ENCODE measurements around the gene LRFN2. TPM values are rescaled to one million over a fixed set of nuclear protein-coding genes. Genes with fewer than 3 reads are reported as not detected.
A peak's percentile ranks its signal among the peaks of the same experiment; 100 is the strongest.

LRFN2 gene
- total RNA-seq, 3 donors from 2014 or later (not counting 1 experiment from before 2014, with no cell fraction given): 3.0 to 3.6 (median 3.5) TPM

DNA sequence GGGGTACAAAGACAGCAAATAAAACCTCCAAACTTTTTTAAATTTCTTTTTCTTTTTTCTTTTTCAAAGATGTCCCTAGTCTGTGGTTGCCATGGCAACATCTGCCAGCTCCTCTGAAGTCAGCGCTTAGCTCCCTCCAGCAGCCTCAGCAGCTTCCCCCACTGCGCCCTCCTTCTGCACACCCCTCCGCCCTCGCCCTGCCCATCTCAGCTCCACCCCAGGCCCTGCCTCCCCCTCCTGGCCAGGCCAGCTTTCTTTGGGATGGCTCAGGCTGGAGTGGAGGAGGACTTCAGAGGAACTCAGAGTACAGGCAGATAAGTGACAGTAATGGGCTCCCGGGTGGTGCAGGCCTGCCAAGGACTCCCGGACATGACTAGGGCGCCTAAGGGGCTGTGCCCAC lies 104.6 kb downstream of the LRFN2 start:
- intact Hi-C loops (cut with micrococcal nuclease): no loop called here
- TF ChIP-seq CTCF (IDR thresholded peaks at IDR 0.05): no peak
- Histone ChIP-seq H3K4me3 (ENCODE audit: low read length) (no peak overlapping the region), H3K27me3 (ENCODE audit: control insufficient read depth, insufficient read depth, low read length) (no peaks in the 10 kb centered on the region), H3K4me1 (ENCODE audit: control insufficient read depth, insufficient read depth, low read length) (peaks cover 19% of the 10 kb centered on the region), H3K36me3 (ENCODE audit: control insufficient read depth, insufficient read depth, low read length) (no peaks in the 10 kb centered on the region), H3K9me3 (ENCODE audit: control insufficient read depth, insufficient read depth, low read length) (no peaks in the 10 kb centered on the region), H3K27ac (ENCODE audit: low read length) (no peak overlapping the region)
- H3K9me3 Mint-ChIP-seq: no peaks in the 10 kb centered on the region
- H3K36me3 Mint-ChIP-seq: no peaks in the 10 kb centered on the region
- peak overlapping the region in 1 of 2 donors; percentile 84 for H3K27ac Mint-ChIP-seq
- DNase-seq: peak in 1 of 2 donors; percentile 25
- H3K27me3 Mint-ChIP-seq (ENCODE audit: low read depth in 2 of 2): peaks cover 8 to 11% of the 10 kb centered on the region in 2 donors
- no peak for ATAC-seq
- peaks cover 22 to 49% of the 10 kb centered on the region in 2 donors for H3K4me1 Mint-ChIP-seq
- no peak overlapping the region for H3K4me3 Mint-ChIP-seq
- WGBS (ENCODE audit: insufficient coverage): 82% methylated on average over 5 of the region's 7 CpGs

GRCh38 chr6:40480678-40481077 lies 106.5 kb downstream of the LRFN2 start:
- H3K36me3 ChIP-seq (ENCODE audit: control insufficient read depth, insufficient read depth, low read length): no peaks in the 10 kb centered on the region
- Mint-ChIP-seq H3K4me3 (no peak overlapping the region), H3K27ac (no peak overlapping the region), H3K36me3 (no peaks in the 10 kb centered on the region), H3K27me3 (ENCODE audit: low read depth in 2 of 2) (peaks cover 6 to 8% of the 10 kb centered on the region in 2 donors), H3K4me1 (peaks cover 37 to 53% of the 10 kb centered on the region in 2 donors), H3K9me3 (no peaks in the 10 kb centered on the region)
- WGBS (ENCODE audit: insufficient coverage): 100% methylated on average over 2 of the region's 2 CpGs
- H3K9me3 ChIP-seq (ENCODE audit: control insufficient read depth, insufficient read depth, low read length): no peaks in the 10 kb centered on the region
- ATAC-seq (no peak), DNase-seq (no peak)
- no peaks in the 10 kb centered on the region for H3K27me3 ChIP-seq (ENCODE audit: control insufficient read depth, insufficient read depth, low read length)
- no peak overlapping the region for H3K4me3 ChIP-seq (ENCODE audit: low read length)
- intact Hi-C loops (cut with micrococcal nuclease): no loop called here
- peaks cover 26% of the 10 kb centered on the region for H3K4me1 ChIP-seq (ENCODE audit: control insufficient read depth, insufficient read depth, low read length)
- TF ChIP-seq CTCF (IDR thresholded peaks at IDR 0.05): no peak
- H3K27ac ChIP-seq (ENCODE audit: low read length): no peak overlapping the region

DNA sequence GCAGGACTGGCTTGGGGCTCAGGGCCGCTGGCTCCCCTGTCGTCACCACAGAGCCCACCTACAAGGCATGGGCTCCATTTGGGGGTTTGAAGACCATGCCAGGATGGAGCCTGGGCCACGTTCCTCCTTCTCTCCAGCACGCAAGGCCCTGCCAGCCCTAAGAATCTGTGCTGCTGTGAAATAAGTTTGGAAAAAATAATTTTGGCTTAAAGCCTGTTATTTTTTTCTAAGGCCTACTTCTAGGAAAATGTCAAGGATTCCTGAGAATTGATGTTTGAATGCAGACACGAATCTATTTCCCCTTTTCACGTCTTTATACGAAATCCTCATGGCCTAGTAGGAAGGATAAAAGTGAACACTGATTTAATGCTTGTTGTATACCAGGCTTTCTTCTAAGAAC lies 107.5 kb downstream of the LRFN2 start:
- Histone ChIP-seq H3K4me3 (ENCODE audit: low read length) (no peak overlapping the region), H3K27me3 (ENCODE audit: control insufficient read depth, insufficient read depth, low read length) (no peaks in the 10 kb centered on the region), H3K27ac (ENCODE audit: low read length) (no peak overlapping the region), H3K4me1 (ENCODE audit: control insufficient read depth, insufficient read depth, low read length) (peaks cover 26% of the 10 kb centered on the region), H3K36me3 (ENCODE audit: control insufficient read depth, insufficient read depth, low read length) (no peaks in the 10 kb centered on the region), H3K9me3 (ENCODE audit: control insufficient read depth, insufficient read depth, low read length) (no peaks in the 10 kb centered on the region)
- ATAC-seq (no peak), DNase-seq (no peak)
- no peaks in the 10 kb centered on the region for H3K9me3 Mint-ChIP-seq
- H3K4me3 Mint-ChIP-seq: peak overlapping the region; percentile 28
- peaks cover 37 to 57% of the 10 kb centered on the region in 2 donors for H3K4me1 Mint-ChIP-seq
- no peak for TF ChIP-seq CTCF (IDR thresholded peaks at IDR 0.05)
- no peaks in the 10 kb centered on the region for H3K36me3 Mint-ChIP-seq
- peaks cover 6 to 8% of the 10 kb centered on the region in 2 donors for H3K27me3 Mint-ChIP-seq (ENCODE audit: low read depth in 2 of 2)
- WGBS (ENCODE audit: insufficient coverage): 87% methylated on average over 7 of the region's 7 CpGs
- intact Hi-C loops (cut with micrococcal nuclease): loop anchor here (2.0 to 5.0 kb wide), 3 partner anchors 71 to 147 kb away; no protein-coding TSS in a partner anchor
- peak overlapping the region; percentile 48 to 89 for H3K27ac Mint-ChIP-seq

All from natural killer cell (primary cell).